Measurements from ENCODE around the gene UTS2.

UTS2 gene

GRCh38 chr1:7861452-7861851, 8.6 kb upstream of the UTS2 start:
- 95% methylated on average over 11 of the region's 15 CpGs for WGBS

GRCh38 chr1:7860130-7860529, 7.3 kb upstream of the UTS2 start:
- Histone ChIP-seq H3K18ac (ENCODE audit: low read depth in 1 of 2, low read length in 2 of 2) (no peak overlapping the region), H2BK15ac (ENCODE audit: low read depth, poor library complexity, severe bottlenecking) (no peak overlapping the region)
- 81% methylated on average over 9 of the region's 9 CpGs for WGBS

More at GRCh38 chr1:7861452-7861851, 8.6 kb upstream of the UTS2 start:
- H3K27me3 ChIP-seq (ENCODE audit: control insufficient read depth in 1 of 2, insufficient read depth in 1 of 2, low read length in 2 of 2): peaks cover 0 to 10% of the 10 kb centered on the region in 2 experiments
- no peak overlapping the region for H3K27ac ChIP-seq (ENCODE audit: low read length, poor library complexity, severe bottlenecking)
- H2BK15ac ChIP-seq (ENCODE audit: low read depth, poor library complexity, severe bottlenecking): no peak overlapping the region
- no peak overlapping the region for H2BK12ac ChIP-seq (ENCODE audit: low read length in 2 of 2)
- H2BK5ac ChIP-seq (ENCODE audit: low read depth, low read length, poor library complexity, severe bottlenecking): no peak overlapping the region
- no peaks in the 10 kb centered on the region for H3K9me3 ChIP-seq (ENCODE audit: control insufficient read depth, low read length)
- DNase-seq: no peak
- no peaks in the 10 kb centered on the region for H3K79me1 ChIP-seq (replicated peaks; ENCODE audit: low read length, poor library complexity, severe bottlenecking)
- H2BK120ac ChIP-seq (ENCODE audit: low read depth, low read length): no peak overlapping the region
- H3K23ac ChIP-seq (ENCODE audit: low read length in 2 of 2): no peak overlapping the region
- H3K36me3 ChIP-seq (ENCODE audit: control insufficient read depth in 1 of 2, insufficient read depth in 2 of 2, low read depth in 1 of 2, low read length in 2 of 2): no peaks in the 10 kb centered on the region
- no peak overlapping the region for H3K9ac ChIP-seq (ENCODE audit: low read length)
- no peak overlapping the region for H3K14ac ChIP-seq (ENCODE audit: low read length in 2 of 2)
- H3K4me2 ChIP-seq (ENCODE audit: low read length, poor library complexity, severe bottlenecking): no peak overlapping the region
- H2AK5ac ChIP-seq (ENCODE audit: low read length, severe bottlenecking): no peak overlapping the region
- H4K91ac ChIP-seq (ENCODE audit: low read length): no peak overlapping the region
- H2AFZ ChIP-seq (ENCODE audit: low read depth, low read length): no peak overlapping the region
- H4K8ac ChIP-seq (ENCODE audit: low read length): no peak overlapping the region
- no peak overlapping the region for H3K4me3 ChIP-seq (ENCODE audit: insufficient read depth in 1 of 2, low read depth in 1 of 2, low read length in 2 of 2)
- no peak overlapping the region for H3K18ac ChIP-seq (ENCODE audit: low read depth in 1 of 2, low read length in 2 of 2)
- no peak overlapping the region for H3K4ac ChIP-seq (ENCODE audit: low read depth in 1 of 2, low read length in 2 of 2)
- no peaks in the 10 kb centered on the region for H3K4me1 ChIP-seq (ENCODE audit: control insufficient read depth, insufficient read depth, low read depth, low read length)

GRCh38 chr1:7859406-7859805, 6.5 kb upstream of the UTS2 start:
- no peak overlapping the region for H3K4me2 ChIP-seq (ENCODE audit: low read length, poor library complexity, severe bottlenecking)
- H3K4me3 ChIP-seq (ENCODE audit: insufficient read depth in 1 of 2, low read depth in 1 of 2, low read length in 2 of 2): no peak overlapping the region
- H2BK5ac ChIP-seq (ENCODE audit: low read depth, low read length, poor library complexity, severe bottlenecking): no peak overlapping the region
- H3K18ac ChIP-seq (ENCODE audit: low read depth in 1 of 2, low read length in 2 of 2): no peak overlapping the region
- no peak overlapping the region for H3K9ac ChIP-seq (ENCODE audit: low read length)
- H2BK15ac ChIP-seq (ENCODE audit: low read depth, poor library complexity, severe bottlenecking): no peak overlapping the region
- no peak overlapping the region for H2BK12ac ChIP-seq (ENCODE audit: low read length in 2 of 2)
- H2BK120ac ChIP-seq (ENCODE audit: low read depth, low read length): no peak overlapping the region
- no peak overlapping the region for H3K27ac ChIP-seq (ENCODE audit: low read length, poor library complexity, severe bottlenecking)
- no peak overlapping the region for H2AFZ ChIP-seq (ENCODE audit: low read depth, low read length)
- H4K91ac ChIP-seq (ENCODE audit: low read length): no peak overlapping the region
- no peak overlapping the region for H3K14ac ChIP-seq (ENCODE audit: low read length in 2 of 2)
- 77% methylated on average over 7 of the region's 7 CpGs for WGBS
- no peaks in the 10 kb centered on the region for H3K79me1 ChIP-seq (replicated peaks; ENCODE audit: low read length, poor library complexity, severe bottlenecking)
- no peaks in the 10 kb centered on the region for H3K9me3 ChIP-seq (ENCODE audit: control insufficient read depth, low read length)
- H3K27me3 ChIP-seq (ENCODE audit: control insufficient read depth in 1 of 2, insufficient read depth in 1 of 2, low read length in 2 of 2): peaks cover 0 to 3% of the 10 kb centered on the region in 2 experiments
- no peak overlapping the region for H4K8ac ChIP-seq (ENCODE audit: low read length)
- H2AK5ac ChIP-seq (ENCODE audit: low read length, severe bottlenecking): no peak overlapping the region
- H3K36me3 ChIP-seq (ENCODE audit: control insufficient read depth in 1 of 2, insufficient read depth in 2 of 2, low read depth in 1 of 2, low read length in 2 of 2): no peaks in the 10 kb centered on the region
- no peak for DNase-seq
- no peak overlapping the region for H3K23ac ChIP-seq (ENCODE audit: low read length in 2 of 2)
- no peaks in the 10 kb centered on the region for H3K4me1 ChIP-seq (ENCODE audit: control insufficient read depth, insufficient read depth, low read depth, low read length)
- no peak overlapping the region for H3K4ac ChIP-seq (ENCODE audit: low read depth in 1 of 2, low read length in 2 of 2)

More at GRCh38 chr1:7860130-7860529, 7.3 kb upstream of the UTS2 start:
- no peaks in the 10 kb centered on the region for H3K9me3 ChIP-seq (ENCODE audit: control insufficient read depth, low read length)
- H3K27me3 ChIP-seq (ENCODE audit: control insufficient read depth in 1 of 2, insufficient read depth in 1 of 2, low read length in 2 of 2): peaks cover 0 to 5% of the 10 kb centered on the region in 2 experiments
- no peak overlapping the region for H3K27ac ChIP-seq (ENCODE audit: low read length, poor library complexity, severe bottlenecking)
- no peak overlapping the region for H3K23ac ChIP-seq (ENCODE audit: low read length in 2 of 2)
- no peak overlapping the region for H3K4me2 ChIP-seq (ENCODE audit: low read length, poor library complexity, severe bottlenecking)
- no peak overlapping the region for H2BK120ac ChIP-seq (ENCODE audit: low read depth, low read length)
- no peak overlapping the region for H2BK12ac ChIP-seq (ENCODE audit: low read length in 2 of 2)
- no peak overlapping the region for H2AFZ ChIP-seq (ENCODE audit: low read depth, low read length)
- H3K36me3 ChIP-seq (ENCODE audit: control insufficient read depth in 1 of 2, insufficient read depth in 2 of 2, low read depth in 1 of 2, low read length in 2 of 2): no peaks in the 10 kb centered on the region
- no peak overlapping the region for H3K4ac ChIP-seq (ENCODE audit: low read depth in 1 of 2, low read length in 2 of 2)
- H3K4me3 ChIP-seq (ENCODE audit: insufficient read depth in 1 of 2, low read depth in 1 of 2, low read length in 2 of 2): no peak overlapping the region
- DNase-seq: no peak
- H4K8ac ChIP-seq (ENCODE audit: low read length): no peak overlapping the region
- no peaks in the 10 kb centered on the region for H3K4me1 ChIP-seq (ENCODE audit: control insufficient read depth, insufficient read depth, low read depth, low read length)
- H3K9ac ChIP-seq (ENCODE audit: low read length): no peak overlapping the region
- H3K14ac ChIP-seq (ENCODE audit: low read length in 2 of 2): no peak overlapping the region
- no peak overlapping the region for H2AK5ac ChIP-seq (ENCODE audit: low read length, severe bottlenecking)
- H4K91ac ChIP-seq (ENCODE audit: low read length): no peak overlapping the region
- H2BK5ac ChIP-seq (ENCODE audit: low read depth, low read length, poor library complexity, severe bottlenecking): no peak overlapping the region
- no peaks in the 10 kb centered on the region for H3K79me1 ChIP-seq (replicated peaks; ENCODE audit: low read length, poor library complexity, severe bottlenecking)

- no peak for DNase-seq
- Histone ChIP-seq H2BK15ac (ENCODE audit: low read depth, poor library complexity, severe bottlenecking) (no peak overlapping the region), H3K27ac (ENCODE audit: low read length, poor library complexity, severe bottlenecking) (no peak overlapping the region), H4K91ac (ENCODE audit: low read length) (no peak overlapping the region), H3K4ac (ENCODE audit: low read depth in 1 of 2, low read length in 2 of 2) (no peak overlapping the region), H3K9me3 (ENCODE audit: control insufficient read depth, low read length) (no peaks in the 10 kb centered on the region), H2BK120ac (ENCODE audit: low read depth, low read length) (no peak overlapping the region), H3K27me3 (ENCODE audit: control insufficient read depth in 1 of 2, insufficient read depth in 1 of 2, low read length in 2 of 2) (peaks cover 0 to 3% of the 10 kb centered on the region in 2 experiments), H3K4me3 (ENCODE audit: insufficient read depth in 1 of 2, low read depth in 1 of 2, low read length in 2 of 2) (no peak overlapping the region), H2AFZ (ENCODE audit: low read depth, low read length) (no peak overlapping the region), H2BK12ac (ENCODE audit: low read length in 2 of 2) (no peak overlapping the region), H3K18ac (ENCODE audit: low read depth in 1 of 2, low read length in 2 of 2) (no peak overlapping the region), H3K79me1 (replicated peaks; ENCODE audit: low read length, poor library complexity, severe bottlenecking) (no peaks in the 10 kb centered on the region), H3K36me3 (ENCODE audit: control insufficient read depth in 1 of 2, insufficient read depth in 2 of 2, low read depth in 1 of 2, low read length in 2 of 2) (no peaks in the 10 kb centered on the region), H3K14ac (ENCODE audit: low read length in 2 of 2) (no peak overlapping the region), H3K4me2 (ENCODE audit: low read length, poor library complexity, severe bottlenecking) (no peak overlapping the region), H3K9ac (ENCODE audit: low read length) (no peak overlapping the region), H2AK5ac (ENCODE audit: low read length, severe bottlenecking) (no peak overlapping the region), H4K8ac (ENCODE audit: low read length) (no peak overlapping the region), H3K4me1 (ENCODE audit: control insufficient read depth, insufficient read depth, low read depth, low read length) (no peaks in the 10 kb centered on the region), H3K23ac (ENCODE audit: low read length in 2 of 2) (no peak overlapping the region), H2BK5ac (ENCODE audit: low read depth, low read length, poor library complexity, severe bottlenecking) (no peak overlapping the region)
- 82% methylated on average over 4 of the region's 4 CpGs for WGBS
Observed at GRCh38 chr1:7857985-7858384, 5.1 kb upstream of the UTS2 start.
